Right kidney (tissue), 1 donor: ENCODE data around the gene PAQR6.

Experiments used
- DNase-seq: peaks from one replicate; pipeline ENCODE4 v3.0.0-alpha.2; 2016

Gene PAQR6

DNA sequence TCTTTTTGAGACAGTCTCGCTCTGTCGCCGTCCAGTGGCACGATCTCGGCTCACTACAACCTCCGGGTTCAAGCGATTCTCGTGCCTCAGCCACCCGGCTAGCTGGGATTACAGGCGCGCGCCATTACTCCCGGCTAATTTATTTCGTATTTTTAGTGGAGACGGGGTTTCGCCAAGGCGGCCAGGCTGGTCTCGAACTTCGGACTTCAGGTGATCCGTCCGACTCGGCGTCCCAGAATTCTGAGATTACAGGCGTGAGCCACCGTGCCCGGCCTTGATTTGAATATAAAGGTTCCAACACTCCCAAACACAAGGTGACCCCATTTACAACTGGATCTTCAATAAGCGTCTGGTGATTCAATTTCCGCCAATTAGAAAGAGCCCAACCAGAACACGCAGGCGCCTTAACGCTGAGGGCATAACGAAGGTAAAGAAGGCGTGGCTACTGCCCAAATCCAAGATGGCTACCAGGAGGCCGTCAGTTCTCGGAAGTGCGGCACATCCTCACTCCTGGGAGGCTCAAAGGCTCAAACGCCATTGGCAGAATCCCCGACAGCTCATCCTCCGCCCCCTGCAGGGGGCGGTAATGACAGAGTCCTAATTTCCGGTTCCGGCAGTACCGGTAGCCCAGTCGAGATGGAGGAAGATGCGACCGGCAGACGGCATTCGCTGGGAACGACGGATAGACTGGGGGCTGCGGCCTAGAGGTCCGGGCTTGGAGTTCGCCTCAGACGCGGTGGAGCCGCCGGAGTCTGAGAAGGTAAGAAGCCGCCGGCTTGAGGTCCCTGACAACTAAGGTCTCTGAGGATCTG, 54.2 kb downstream of the PAQR6 start, which contains the start of gene SLC25A44:
TSS of gene SLC25A44 (plus strand) at position 617 of the 812 bp plus-strand sequence. CDS start 5,744 bp downstream, outside the sequence.
- peak; percentile 86 for DNase-seq
